Upper lobe of left lung (tissue), 4 donors: ENCODE results near the gene TIMM29.

Source experiments
- CTCF ChIP-seq, 6 experiments: fragments of 450-650 bp in 4 of 6; fragments of 200-600 bp in 2 of 6; sonication (generic) in 2 of 6; IDR thresholded peaks; one replicate each; pipeline ENCODE4 v1.5.1; 2016 to 2019; ENCODE audit warnings: antibody characterized with exemption in 6 of 6
- POLR2A ChIP-seq, 4 donors: fragments of 450-650 bp; IDR thresholded peaks; one replicate each; pipeline ENCODE4 v1.5.1; 2016 to 2017; ENCODE audit warnings: antibody characterized with exemption in 4 of 4, mild to moderate bottlenecking in 2 of 4

GRCh38 chr19:10888421-10888866, 40.2 kb upstream of the TIMM29 start:
- TF ChIP-seq CTCF (IDR thresholded peaks at IDR 0.05) (no peak), POLR2A (IDR thresholded peaks at IDR 0.05) (no peak)
